ENCODE results near the gene MEGF9.

- TF ChIP-seq MTERF4 (CRISPR knock-in tag; IDR thresholded peaks at IDR 0.05) = no peak
- TF ChIP-seq ZNF251 (CRISPR knock-in tag; IDR thresholded peaks at IDR 0.05) = no peak
- no peak for TF ChIP-seq CTCF (CRISPR knock-in tag; IDR thresholded peaks at IDR 0.05)
- no peak for TF ChIP-seq ZNF331 (CRISPR knock-in tag; IDR thresholded peaks at IDR 0.05)
- TF ChIP-seq ZFX (CRISPR knock-in tag; IDR thresholded peaks at IDR 0.05; ENCODE audit: low read depth) = no peak
- TF ChIP-seq, protein P1, sequence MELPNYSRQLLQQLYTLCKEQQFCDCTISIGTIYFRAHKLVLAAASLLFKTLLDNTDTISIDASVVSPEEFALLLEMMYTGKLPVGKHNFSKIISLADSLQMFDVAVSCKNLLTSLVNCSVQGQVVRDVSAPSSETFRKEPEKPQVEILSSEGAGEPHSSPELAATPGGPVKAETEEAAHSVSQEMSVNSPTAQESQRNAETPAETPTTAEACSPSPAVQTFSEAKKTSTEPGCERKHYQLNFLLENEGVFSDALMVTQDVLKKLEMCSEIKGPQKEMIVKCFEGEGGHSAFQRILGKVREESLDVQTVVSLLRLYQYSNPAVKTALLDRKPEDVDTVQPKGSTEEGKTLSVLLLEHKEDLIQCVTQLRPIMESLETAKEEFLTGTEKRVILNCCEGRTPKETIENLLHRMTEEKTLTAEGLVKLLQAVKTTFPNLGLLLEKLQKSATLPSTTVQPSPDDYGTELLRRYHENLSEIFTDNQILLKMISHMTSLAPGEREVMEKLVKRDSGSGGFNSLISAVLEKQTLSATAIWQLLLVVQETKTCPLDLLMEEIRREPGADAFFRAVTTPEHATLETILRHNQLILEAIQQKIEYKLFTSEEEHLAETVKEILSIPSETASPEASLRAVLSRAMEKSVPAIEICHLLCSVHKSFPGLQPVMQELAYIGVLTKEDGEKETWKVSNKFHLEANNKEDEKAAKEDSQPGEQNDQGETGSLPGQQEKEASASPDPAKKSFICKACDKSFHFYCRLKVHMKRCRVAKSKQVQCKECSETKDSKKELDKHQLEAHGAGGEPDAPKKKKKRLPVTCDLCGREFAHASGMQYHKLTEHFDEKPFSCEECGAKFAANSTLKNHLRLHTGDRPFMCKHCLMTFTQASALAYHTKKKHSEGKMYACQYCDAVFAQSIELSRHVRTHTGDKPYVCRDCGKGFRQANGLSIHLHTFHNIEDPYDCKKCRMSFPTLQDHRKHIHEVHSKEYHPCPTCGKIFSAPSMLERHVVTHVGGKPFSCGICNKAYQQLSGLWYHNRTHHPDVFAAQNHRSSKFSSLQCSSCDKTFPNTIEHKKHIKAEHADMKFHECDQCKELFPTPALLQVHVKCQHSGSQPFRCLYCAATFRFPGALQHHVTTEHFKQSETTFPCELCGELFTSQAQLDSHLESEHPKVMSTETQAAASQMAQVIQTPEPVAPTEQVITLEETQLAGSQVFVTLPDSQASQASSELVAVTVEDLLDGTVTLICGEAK (IDR thresholded peaks at IDR 0.05) = no peak
- TF ChIP-seq, protein P1 (CRISPR knock-in tag; IDR thresholded peaks at IDR 0.05) = no peak
- TF ChIP-seq RERE (CRISPR knock-in tag; IDR thresholded peaks at IDR 0.05; ENCODE audit: low read depth) = no peak
- no peak for TF ChIP-seq ZNF160 (CRISPR knock-in tag; IDR thresholded peaks at IDR 0.05)
- TF ChIP-seq ZNF687 (CRISPR knock-in tag; IDR thresholded peaks at IDR 0.05) = no peak
- TF ChIP-seq, protein P2, sequence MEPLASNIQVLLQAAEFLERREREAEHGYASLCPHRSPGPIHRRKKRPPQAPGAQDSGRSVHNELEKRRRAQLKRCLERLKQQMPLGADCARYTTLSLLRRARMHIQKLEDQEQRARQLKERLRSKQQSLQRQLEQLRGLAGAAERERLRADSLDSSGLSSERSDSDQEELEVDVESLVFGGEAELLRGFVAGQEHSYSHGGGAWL (CRISPR knock-in tag; IDR thresholded peaks at IDR 0.05) = no peak
- TF ChIP-seq ZNF329 (CRISPR knock-in tag; IDR thresholded peaks at IDR 0.05; ENCODE audit: low read depth) = no peak
Measured at GRCh38 chr9:120648581-120649197, 65.6 kb downstream of the MEGF9 start.
